OCI-LY3 (cell line): Measurements from ENCODE around the gene MDK.

Experiments
- CTCF ChIP-seq: fragments of 200-600, 300-600 bp; sonication (generic); IDR thresholded peaks from 2 replicates; pipeline ENCODE4 v1.5.1; 2014; ENCODE audit warnings: antibody characterized with exemption, low read length, low read depth
- EZH2phosphoT487 ChIP-seq: fragments of 200-600 bp; shearing (Covaris generic); IDR thresholded peaks from 2 replicates; pipeline ENCODE4 v1.6.1; 2018; ENCODE audit warnings: antibody characterized with exemption, mixed run types, low read depth

GRCh38 chr11:46356924-46357482, 24.5 kb upstream of the MDK start:
- TF ChIP-seq CTCF (no peak), EZH2phosphoT487 (no peak)
